Measurements from ENCODE around the gene TTLL5.

Gene TTLL5

DNA sequence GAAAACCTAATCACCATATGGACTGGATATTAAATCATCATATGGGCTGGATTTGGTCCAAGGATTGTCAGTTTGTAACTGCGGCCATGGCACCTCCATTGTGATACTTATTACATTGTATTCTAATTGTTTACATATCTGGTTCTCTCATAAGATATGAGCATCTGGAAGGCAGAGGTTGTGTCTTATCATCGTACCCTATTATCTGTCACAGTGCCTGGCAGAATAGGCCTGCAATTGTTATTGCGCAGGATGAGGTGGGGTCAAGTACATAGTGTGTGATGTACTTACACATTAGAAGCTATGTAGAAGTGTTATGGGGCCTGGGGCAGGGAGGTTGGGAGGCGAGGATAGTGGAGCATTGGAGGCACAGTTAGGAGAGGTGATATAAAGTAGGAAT, 329.3 kb downstream of the TTLL5 start:
- H4K20me1 ChIP-seq (ENCODE audit: control insufficient read depth, insufficient read depth, low read depth, low read length), result no peaks in the 10 kb centered on the region
- no peaks in the 10 kb centered on the region for H3K9me2 ChIP-seq (replicated peaks; ENCODE audit: control insufficient read depth, low read length)
- H3K4me2 ChIP-seq (ENCODE audit: low read length), result no peak overlapping the region
- no peaks in the 10 kb centered on the region for H3F3A ChIP-seq (ENCODE audit: control insufficient read depth, insufficient read depth)
- H3K4me3 ChIP-seq (ENCODE audit: low read length), result no peak overlapping the region
- no peaks in the 10 kb centered on the region for H3K79me2 ChIP-seq (ENCODE audit: control insufficient read depth, low read length)
- no peaks in the 10 kb centered on the region for H3K9me3 ChIP-seq (ENCODE audit: control insufficient read depth, insufficient read depth, low read length)
- TF ChIP-seq, protein P1, sequence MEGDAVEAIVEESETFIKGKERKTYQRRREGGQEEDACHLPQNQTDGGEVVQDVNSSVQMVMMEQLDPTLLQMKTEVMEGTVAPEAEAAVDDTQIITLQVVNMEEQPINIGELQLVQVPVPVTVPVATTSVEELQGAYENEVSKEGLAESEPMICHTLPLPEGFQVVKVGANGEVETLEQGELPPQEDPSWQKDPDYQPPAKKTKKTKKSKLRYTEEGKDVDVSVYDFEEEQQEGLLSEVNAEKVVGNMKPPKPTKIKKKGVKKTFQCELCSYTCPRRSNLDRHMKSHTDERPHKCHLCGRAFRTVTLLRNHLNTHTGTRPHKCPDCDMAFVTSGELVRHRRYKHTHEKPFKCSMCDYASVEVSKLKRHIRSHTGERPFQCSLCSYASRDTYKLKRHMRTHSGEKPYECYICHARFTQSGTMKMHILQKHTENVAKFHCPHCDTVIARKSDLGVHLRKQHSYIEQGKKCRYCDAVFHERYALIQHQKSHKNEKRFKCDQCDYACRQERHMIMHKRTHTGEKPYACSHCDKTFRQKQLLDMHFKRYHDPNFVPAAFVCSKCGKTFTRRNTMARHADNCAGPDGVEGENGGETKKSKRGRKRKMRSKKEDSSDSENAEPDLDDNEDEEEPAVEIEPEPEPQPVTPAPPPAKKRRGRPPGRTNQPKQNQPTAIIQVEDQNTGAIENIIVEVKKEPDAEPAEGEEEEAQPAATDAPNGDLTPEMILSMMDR (IDR thresholded peaks at IDR 0.05; ENCODE audit: low read depth, low read length, poor library complexity, severe bottlenecking), result no peak
- TF ChIP-seq EZH2phosphoT487 (IDR thresholded peaks at IDR 0.05; ENCODE audit: borderline replicate concordance, low read length), result no peak
- no peaks in the 10 kb centered on the region for H3K36me3 ChIP-seq (ENCODE audit: control insufficient read depth, low read length)
- no peak overlapping the region for H3K27ac ChIP-seq (ENCODE audit: low read depth, low read length)
- H3K4me1 ChIP-seq (ENCODE audit: control insufficient read depth, low read length), result peaks cover 16% of the 10 kb centered on the region
- no peaks in the 10 kb centered on the region; the same call in 1 of the 2 replicates for H3K27me3 ChIP-seq (ENCODE audit: control insufficient read depth, low read length)

GRCh38 chr14:75991753-75992152, 330.7 kb downstream of the TTLL5 start:
- Histone ChIP-seq H3K4me2 (ENCODE audit: low read length) (no peak overlapping the region), H3K36me3 (ENCODE audit: control insufficient read depth, low read length) (no peaks in the 10 kb centered on the region)

DNA sequence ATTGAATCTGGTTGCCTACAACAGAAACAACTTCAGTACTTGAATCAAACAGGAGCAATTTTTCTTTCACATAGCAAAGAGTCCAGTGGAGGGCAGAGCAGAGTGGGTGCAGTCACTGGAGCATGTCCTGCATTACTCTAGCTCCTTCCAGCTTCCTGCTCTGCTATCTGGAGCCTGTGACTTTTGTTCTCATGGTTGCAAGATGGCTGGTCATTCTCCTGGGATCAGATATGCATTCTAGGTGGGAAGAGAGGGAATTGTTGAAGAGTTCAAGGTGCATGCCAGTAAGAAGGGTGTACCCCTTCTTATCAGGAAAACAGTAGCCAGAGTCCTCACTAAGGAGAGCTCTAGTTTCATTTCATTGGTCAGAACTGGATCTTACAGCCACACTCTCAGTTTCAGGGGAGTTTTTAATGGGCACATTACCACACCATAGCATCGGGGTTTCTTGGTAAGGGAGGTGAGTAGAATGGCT, 332.6 kb downstream of the TTLL5 start:
- TF ChIP-seq, protein P1 (IDR thresholded peaks at IDR 0.05; ENCODE audit: low read depth, low read length, poor library complexity, severe bottlenecking), result peak; percentile 43
- TF ChIP-seq EZH2phosphoT487 (IDR thresholded peaks at IDR 0.05; ENCODE audit: borderline replicate concordance, low read length), result no peak
- Histone ChIP-seq H3K4me3 (ENCODE audit: low read length) (no peak overlapping the region), H3K9me3 (ENCODE audit: control insufficient read depth, insufficient read depth, low read length) (no peaks in the 10 kb centered on the region), H3K9me2 (replicated peaks; ENCODE audit: control insufficient read depth, low read length) (no peaks in the 10 kb centered on the region), H3F3A (ENCODE audit: control insufficient read depth, insufficient read depth) (no peaks in the 10 kb centered on the region), H3K4me1 (ENCODE audit: control insufficient read depth, low read length) (peaks cover 9% of the 10 kb centered on the region), H3K4me2 (ENCODE audit: low read length) (0 out of 2 replicates have a peak overlapping the region, but pooled peaks have one; percentile 19), H3K36me3 (ENCODE audit: control insufficient read depth, low read length) (no peaks in the 10 kb centered on the region), H3K79me2 (ENCODE audit: control insufficient read depth, low read length) (no peaks in the 10 kb centered on the region), H3K27ac (ENCODE audit: low read depth, low read length) (no peak overlapping the region), H3K27me3 (ENCODE audit: control insufficient read depth, low read length) (no peaks in the 10 kb centered on the region), H4K20me1 (ENCODE audit: control insufficient read depth, insufficient read depth, low read depth, low read length) (no peaks in the 10 kb centered on the region)

More at GRCh38 chr14:75991753-75992152, 330.7 kb downstream of the TTLL5 start:
- Histone ChIP-seq H3F3A (ENCODE audit: control insufficient read depth, insufficient read depth) (no peaks in the 10 kb centered on the region), H3K9me2 (replicated peaks; ENCODE audit: control insufficient read depth, low read length) (no peaks in the 10 kb centered on the region), H3K27ac (ENCODE audit: low read depth, low read length) (no peak overlapping the region), H4K20me1 (ENCODE audit: control insufficient read depth, insufficient read depth, low read depth, low read length) (no peaks in the 10 kb centered on the region), H3K4me1 (ENCODE audit: control insufficient read depth, low read length) (peaks cover 9% of the 10 kb centered on the region), H3K4me3 (ENCODE audit: low read length) (no peak overlapping the region), H3K27me3 (ENCODE audit: control insufficient read depth, low read length) (no peaks in the 10 kb centered on the region), H3K9me3 (ENCODE audit: control insufficient read depth, insufficient read depth, low read length) (no peaks in the 10 kb centered on the region), H3K79me2 (ENCODE audit: control insufficient read depth, low read length) (no peaks in the 10 kb centered on the region)
- TF ChIP-seq, protein P1 (IDR thresholded peaks at IDR 0.05; ENCODE audit: low read depth, low read length, poor library complexity, severe bottlenecking), result no peak
- no peak for TF ChIP-seq EZH2phosphoT487 (IDR thresholded peaks at IDR 0.05; ENCODE audit: borderline replicate concordance, low read length)

Measured in DOHH2 (cell line).